GM23338 (cell line): ENCODE measurements around the gene SRCAP.

Source experiments
- CTCF ChIP-seq, 2 experiments: fragments of 200-600 bp in 1 of 2; sonication (generic) in 1 of 2; conservative IDR thresholded peaks; 2 replicates each; pipeline versions ENCODE4 v1.5.1 to v1.6.1; 2016 to 2017; ENCODE audit warnings: antibody characterized with exemption in 2 of 2, low read depth in 2 of 2, mild to moderate bottlenecking in 2 of 2, moderate library complexity in 1 of 2
- EZH2 ChIP-seq: fragments of 200-600 bp; sonication (generic); IDR thresholded peaks from one replicate; pipeline ENCODE4 v1.8.0; 2017; ENCODE audit warnings: antibody characterized with exemption, mild to moderate bottlenecking, low read depth; ENCODE audit not compliant: unreplicated experiment

- TF ChIP-seq CTCF (conservative IDR thresholded peaks at IDR 0.05; ENCODE audit: low read depth in 2 of 2) = no peak
- no peak for TF ChIP-seq EZH2
These were observed 6.4 kb upstream of the SRCAP start for GRCh38 chr16:30692396-30693064.
